NCI-H128 (cell line): ENCODE measurements around the gene SUN1.
"Not testable (repeated sequence)": the region's sequence is repeated elsewhere in the genome, so short reads cannot be mapped to it uniquely, and the experiment has no call there.

Source experiments
- DNase-seq: peaks from one replicate; lab custom pipeline; 2025; ENCODE audit not compliant: unreplicated experiment; lab: John Stamatoyannopoulos, UW

Gene SUN1

DNA sequence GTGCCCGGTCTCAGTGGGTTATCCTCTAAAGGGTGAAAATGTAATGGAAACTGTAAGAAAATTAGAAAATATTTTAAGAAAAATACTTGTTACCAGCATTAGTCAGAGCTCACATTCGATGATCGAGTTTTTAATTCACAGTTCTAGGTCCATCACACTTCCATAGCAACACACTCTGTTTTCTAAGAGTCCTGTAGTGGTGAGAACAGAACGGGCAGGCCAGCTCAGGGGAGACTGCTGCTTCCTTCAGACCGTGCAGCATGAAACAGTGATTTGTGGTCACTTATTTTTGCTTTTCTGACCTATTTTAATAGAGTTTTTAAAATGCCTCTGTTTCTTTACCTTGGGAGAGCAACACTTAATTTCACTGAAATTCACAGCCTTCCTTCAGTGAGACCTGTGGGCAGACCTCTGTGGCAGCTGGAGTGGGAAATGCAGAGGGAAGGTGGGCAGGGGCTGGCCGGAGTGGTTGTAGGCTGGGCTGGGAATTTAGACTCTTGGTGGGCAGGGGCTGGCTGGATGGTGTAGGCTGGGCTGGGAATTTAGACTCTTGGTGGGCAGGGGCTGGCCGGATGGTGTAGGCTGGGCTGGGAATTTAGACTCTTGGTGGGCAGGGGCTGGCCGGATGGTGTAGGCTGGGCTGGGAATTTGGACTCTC, 1.5 kb downstream of the SUN1 start:
- DNase-seq: no peak

DNA sequence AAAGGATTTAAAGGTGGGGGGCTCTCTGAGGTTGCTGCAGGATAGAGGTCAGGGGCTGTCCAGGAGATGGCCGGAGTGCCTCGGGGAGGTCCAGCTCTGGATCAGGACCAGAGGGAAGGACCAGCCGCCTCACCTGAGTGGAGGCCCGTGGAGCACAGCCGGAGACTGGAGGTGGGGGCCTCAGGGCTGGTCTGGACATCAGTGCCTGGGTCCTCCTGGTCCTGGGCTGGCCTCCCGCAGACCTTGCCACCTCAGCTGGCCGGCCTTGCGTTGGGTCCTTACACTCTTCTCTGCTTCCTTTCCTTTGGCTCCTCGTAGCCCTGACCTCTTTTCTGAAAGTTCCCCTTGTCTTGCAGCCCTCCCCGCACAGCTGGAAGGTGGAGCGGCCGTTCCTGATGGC, 2.0 kb downstream of the SUN1 start:
- no peak for DNase-seq

- DNase-seq: no peak
These were observed 2.7 kb downstream of the SUN1 start for GRCh38 chr7:835021-835420.

DNA sequence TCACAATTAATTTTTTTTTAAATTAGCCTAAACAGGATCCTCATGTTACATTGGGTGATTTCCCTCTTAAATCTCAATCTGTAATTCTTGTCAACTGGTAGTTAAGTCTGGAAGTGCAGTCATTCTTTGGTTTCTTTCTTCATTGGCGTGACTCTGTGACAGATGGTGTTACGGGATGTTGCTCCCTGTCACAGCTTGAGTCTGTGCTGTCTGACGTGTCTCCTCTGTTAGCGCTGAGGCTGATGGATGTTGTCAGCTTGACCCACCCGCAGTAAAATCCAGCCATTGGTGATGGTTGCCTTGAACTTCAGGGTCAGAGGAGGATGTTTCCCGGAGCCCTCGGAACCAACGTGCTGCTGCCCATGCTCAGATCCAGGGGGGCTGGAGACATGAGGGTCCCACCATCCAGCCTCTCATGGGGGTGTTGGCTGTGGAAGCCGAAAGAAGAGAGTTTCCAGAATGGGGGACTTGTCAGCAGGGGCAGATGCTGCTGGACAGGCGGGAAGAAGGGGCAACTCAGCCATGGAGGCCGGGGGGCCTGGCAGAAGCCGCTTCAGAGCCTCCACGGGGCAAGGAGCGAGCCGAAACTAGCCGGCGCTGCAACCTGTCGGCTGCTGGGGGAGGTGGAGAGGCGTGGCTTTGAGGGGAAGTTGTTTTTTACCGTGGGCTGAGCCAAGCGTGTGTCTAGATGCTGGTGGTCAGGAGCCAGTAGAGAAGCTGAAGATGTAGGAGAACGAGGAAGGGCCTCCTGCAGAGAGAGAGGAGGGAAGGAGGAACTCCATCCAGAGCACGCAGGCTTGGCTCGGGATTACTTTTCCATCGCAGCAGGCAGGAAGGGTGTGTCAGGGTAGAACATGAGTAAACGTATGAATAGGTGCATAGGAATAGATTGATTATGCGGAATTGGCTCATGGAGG, 3.5 kb downstream of the SUN1 start:
- no peak for DNase-seq

- DNase-seq: no peak
These were observed 4.2 kb downstream of the SUN1 start for GRCh38 chr7:836429-836828.

- no peak for DNase-seq
These were observed 4.7 kb downstream of the SUN1 start for GRCh38 chr7:837001-837400.

- no peak for DNase-seq
These were observed 7.8 kb downstream of the SUN1 start for GRCh38 chr7:840001-840600.

DNA sequence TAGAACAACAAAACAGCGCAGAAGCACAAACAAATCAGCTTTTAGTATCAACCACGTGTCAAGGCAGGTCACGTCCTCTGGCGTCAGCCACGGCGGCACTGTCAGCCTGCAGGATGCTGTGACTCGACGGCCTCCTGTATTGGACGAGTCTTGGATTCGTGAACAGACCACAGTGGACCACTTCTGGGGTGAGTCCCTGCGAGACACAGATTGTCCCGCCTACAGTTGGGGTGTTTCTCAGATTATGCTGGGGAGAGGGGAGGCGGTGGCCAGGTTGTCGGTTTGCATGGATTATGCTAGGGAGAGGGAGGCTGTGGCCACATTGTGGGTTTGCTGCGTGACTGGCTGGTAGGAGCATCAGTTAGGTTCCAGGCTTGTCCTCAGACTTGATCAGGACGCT, 9.7 kb downstream of the SUN1 start:
- DNase-seq: no peak

DNA sequence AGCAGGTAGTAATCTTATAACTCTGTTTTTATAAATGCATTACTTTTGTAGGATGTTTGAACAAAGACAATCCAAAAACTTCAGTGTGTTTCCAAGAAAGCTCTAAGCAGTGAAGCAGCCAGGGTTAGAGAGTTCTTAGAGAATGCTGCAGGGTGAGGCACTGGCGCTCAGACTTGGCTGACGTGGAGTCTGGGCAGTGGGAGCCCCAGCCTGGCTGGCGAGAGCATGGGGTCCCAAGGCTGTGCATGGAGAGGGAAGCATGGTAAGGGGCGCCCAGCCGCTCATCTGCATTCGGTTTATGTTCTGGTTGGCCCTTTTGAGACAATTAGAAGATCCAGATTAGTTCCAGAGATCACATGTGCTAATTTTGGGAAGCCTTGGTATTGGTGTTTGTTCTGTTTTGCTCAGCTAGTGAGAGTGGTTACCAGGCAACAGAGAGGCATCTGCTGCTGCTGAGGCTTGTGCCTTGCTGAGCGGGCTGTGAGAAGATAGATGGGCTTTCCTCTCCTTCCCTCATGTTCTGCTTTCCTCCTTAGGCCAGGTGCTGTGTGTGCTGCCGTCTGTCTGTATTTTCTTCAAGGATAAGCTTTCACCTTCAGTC, 10.3 kb downstream of the SUN1 start:
- no peak for DNase-seq

DNA sequence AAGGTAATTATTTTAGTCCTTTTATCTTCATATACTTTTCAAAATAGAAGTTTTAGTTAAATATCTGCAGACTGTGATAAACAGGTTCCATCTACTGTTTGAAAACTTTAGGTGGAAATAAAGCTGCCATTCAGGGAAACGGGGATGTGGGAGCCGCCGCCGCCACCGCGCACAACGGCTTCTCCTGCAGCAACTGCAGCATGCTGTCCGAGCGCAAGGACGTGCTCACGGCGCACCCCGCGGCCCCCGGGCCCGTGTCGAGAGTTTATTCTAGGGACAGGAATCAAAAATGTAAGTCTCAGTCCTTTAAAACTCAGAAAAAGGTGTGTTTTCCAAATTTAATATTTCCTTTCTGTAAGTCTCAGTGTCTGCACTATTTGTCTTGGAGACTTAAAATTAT, 11.0 kb downstream of the SUN1 start:
- no peak for DNase-seq

DNA sequence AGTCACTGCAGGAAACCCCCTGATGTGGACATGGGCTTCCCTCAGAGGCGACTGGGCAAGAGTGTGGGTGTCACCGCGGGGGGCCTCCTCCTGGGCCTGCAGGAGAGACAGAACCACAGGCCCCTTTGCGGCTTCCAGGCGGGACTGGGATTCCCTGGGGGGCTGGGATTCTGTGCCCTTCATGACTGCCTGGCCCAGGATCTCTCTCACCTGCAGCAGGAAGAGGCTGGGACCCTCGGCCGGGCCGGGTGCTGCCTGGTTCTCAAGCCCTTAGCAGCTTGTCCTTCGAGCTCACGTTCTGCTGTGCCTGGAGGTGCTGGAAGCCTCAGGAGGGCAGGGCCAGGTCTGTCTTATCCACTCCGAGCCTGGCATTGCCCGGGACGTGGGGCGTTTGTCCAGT, 11.8 kb downstream of the SUN1 start:
- no peak for DNase-seq

DNA sequence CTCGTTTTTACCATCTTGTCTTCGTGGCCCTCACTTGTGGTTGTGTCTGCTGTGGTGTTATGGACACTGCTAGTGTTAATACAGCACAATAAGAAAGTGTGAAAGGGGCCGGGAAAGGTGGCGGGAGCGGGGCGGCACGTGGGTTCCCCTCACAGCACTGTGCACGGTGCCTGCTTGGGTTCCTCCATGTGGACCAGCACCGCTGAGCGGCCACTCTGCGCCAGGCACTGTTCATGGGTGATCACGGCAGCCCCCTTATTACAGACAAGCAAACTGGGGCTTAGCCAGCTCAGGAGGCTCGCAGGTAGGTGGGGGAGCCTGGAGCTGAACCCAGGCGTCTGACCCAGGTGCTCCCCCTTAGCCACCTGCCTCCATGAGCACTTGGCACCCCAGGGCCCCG, 12.2 kb downstream of the SUN1 start:
- no peak for DNase-seq

DNA sequence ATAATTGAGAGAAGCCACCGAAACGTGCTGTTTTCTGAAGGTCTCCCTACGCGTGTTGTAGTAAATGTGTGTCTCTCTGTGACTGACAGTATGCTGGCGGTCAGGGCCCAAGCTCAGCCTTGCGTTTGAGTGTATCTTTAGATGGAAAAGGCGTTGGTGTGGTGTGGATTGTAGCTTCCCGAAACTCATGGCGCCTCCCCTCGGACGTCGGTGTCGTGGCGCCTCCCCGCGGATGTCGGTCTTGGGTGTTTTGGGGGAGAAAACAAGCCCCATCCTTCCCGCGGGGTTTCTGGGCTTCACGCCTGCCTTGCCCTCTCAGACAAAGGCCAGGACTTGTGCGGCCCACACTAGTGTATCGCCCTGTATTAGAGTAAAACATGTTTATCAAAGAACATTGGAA, 12.8 kb downstream of the SUN1 start:
- no peak for DNase-seq

GRCh38 chr7:845731-846130, 13.5 kb downstream of the SUN1 start:
- no peak for DNase-seq

DNA sequence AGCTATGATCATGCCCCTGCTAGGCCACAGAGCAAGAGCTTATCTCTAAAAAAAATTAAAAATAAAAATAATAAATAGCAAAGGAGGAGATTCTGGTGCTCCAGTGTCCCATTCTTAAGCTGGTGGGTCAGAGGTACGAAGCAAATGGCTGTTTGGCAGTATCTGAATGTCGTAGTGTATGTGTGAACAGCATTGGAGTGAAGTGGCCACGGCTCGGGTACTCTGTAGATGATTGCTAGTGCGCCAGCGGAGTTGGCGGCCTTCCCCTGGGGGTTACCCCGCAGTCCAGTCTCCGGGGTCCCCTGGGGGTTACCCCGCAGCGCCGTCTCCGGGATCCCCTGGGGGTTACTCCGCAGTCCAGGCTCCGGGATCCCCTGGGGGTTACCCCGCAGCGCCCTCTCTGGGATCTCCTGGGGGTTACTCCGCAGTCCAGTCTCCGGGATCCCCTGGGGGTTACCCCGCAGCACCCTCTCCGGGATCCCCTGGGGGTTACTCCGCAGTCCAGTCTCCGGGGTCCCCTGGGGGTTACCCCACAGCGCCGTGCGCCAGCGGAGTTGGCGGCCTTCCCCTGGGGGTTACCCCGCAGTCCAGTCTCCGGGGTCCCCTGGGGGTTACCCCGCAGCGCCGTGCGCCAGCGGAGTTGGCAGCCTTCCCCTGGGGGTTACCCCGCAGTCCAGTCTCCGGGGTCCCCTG, 14.8 kb downstream of the SUN1 start:
- not testable (repeated sequence) for DNase-seq

- DNase-seq: not testable (repeated sequence)
These were observed 15.5 kb downstream of the SUN1 start for GRCh38 chr7:847728-848127.

- DNase-seq: no peak
These were observed 16.9 kb downstream of the SUN1 start for GRCh38 chr7:849145-849544.

- DNase-seq: no peak
These were observed 17.5 kb downstream of the SUN1 start for GRCh38 chr7:849781-850180.

- no peak for DNase-seq
These were observed 18.9 kb downstream of the SUN1 start for GRCh38 chr7:851204-851603.

GRCh38 chr7:853366-854117, 21.3 kb downstream of the SUN1 start:
- no peak for DNase-seq
